ENCODE results near the gene TSPAN14. TPM values are rescaled to one million over a fixed set of nuclear protein-coding genes. Genes with fewer than 3 reads are reported as not detected.

TSPAN14 gene
- total RNA-seq, 1 donor from 2014 or later, result 169 TPM

GRCh38 chr10:80489371-80490112 is 35.4 kb downstream of the TSPAN14 start:
- TF ChIP-seq, protein P1, sequence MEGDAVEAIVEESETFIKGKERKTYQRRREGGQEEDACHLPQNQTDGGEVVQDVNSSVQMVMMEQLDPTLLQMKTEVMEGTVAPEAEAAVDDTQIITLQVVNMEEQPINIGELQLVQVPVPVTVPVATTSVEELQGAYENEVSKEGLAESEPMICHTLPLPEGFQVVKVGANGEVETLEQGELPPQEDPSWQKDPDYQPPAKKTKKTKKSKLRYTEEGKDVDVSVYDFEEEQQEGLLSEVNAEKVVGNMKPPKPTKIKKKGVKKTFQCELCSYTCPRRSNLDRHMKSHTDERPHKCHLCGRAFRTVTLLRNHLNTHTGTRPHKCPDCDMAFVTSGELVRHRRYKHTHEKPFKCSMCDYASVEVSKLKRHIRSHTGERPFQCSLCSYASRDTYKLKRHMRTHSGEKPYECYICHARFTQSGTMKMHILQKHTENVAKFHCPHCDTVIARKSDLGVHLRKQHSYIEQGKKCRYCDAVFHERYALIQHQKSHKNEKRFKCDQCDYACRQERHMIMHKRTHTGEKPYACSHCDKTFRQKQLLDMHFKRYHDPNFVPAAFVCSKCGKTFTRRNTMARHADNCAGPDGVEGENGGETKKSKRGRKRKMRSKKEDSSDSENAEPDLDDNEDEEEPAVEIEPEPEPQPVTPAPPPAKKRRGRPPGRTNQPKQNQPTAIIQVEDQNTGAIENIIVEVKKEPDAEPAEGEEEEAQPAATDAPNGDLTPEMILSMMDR (IDR thresholded peaks at IDR 0.05), result no peak
- no peak for DNase-seq
- H3K27ac ChIP-seq, result peak overlapping the region; percentile 47

DNA sequence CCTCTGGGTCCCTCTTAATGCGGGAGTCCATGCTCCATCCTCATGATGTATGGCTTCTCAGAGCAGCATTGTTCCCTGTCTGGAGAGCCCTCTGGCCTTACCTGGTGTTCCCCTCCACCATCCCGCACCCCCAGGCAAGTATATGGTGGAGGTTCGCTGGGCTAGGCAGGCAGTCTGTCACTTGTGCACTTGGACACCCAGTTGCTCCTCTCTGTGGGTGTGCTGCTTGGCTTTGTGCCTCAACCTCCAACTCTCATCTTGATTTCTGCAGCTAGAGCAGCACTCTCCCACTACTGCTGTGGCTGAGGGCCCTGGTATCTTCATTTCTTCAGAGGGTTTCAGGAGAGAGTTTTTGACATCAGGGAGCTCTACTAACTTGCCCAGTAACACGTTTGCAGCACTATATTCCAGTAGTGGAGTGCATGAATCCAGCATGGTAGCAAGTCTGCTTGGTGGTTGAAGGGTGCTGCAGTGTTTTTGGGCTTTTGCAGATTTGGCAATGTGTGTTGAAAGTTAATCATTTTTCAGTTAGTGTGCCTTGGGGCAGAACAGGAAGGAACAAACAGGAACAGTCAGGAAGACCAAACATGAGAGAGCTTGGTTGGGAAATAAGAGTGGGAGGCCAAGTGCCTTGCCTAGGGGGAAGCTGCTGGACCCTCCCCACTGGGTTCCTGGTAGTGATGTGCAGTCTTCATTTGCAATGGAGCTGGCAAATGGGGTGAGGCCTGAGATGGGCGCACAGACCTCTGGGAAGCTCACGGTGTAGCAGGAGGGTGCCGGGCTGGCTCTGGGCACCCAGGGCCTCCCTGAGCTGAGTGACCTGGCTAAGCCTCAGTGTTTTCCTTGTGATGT is 37.4 kb downstream of the TSPAN14 start:
- DNase-seq (peak; percentile 86), ATAC-seq (peak; percentile 81 to 90)
- H3K27me3 ChIP-seq (ENCODE audit: low read depth), result no peaks in the 10 kb centered on the region
- H3K9me3 ChIP-seq, result no peaks in the 10 kb centered on the region
- peaks cover 98% of the 10 kb centered on the region for H3K4me1 ChIP-seq
- intact Hi-C loops (cut with DNase I), result no loop called here
- no peak overlapping the region for H3K4me3 ChIP-seq
- TF ChIP-seq, protein P1 (IDR thresholded peaks at IDR 0.05), result no peak
- H3K27ac ChIP-seq, result peak overlapping the region; percentile 62
- peaks cover 37% of the 10 kb centered on the region for H3K36me3 ChIP-seq

More at GRCh38 chr10:80489371-80490112, 35.4 kb downstream of the TSPAN14 start:
- H3K4me3 ChIP-seq, result no peak overlapping the region
- peaks cover 37% of the 10 kb centered on the region for H3K36me3 ChIP-seq
- no peaks in the 10 kb centered on the region for H3K9me3 ChIP-seq
- peaks cover 100% of the 10 kb centered on the region for H3K4me1 ChIP-seq
- intact Hi-C loops (cut with DNase I), result no loop called here
- no peak for ATAC-seq
- H3K27me3 ChIP-seq (ENCODE audit: low read depth), result no peaks in the 10 kb centered on the region

DNA sequence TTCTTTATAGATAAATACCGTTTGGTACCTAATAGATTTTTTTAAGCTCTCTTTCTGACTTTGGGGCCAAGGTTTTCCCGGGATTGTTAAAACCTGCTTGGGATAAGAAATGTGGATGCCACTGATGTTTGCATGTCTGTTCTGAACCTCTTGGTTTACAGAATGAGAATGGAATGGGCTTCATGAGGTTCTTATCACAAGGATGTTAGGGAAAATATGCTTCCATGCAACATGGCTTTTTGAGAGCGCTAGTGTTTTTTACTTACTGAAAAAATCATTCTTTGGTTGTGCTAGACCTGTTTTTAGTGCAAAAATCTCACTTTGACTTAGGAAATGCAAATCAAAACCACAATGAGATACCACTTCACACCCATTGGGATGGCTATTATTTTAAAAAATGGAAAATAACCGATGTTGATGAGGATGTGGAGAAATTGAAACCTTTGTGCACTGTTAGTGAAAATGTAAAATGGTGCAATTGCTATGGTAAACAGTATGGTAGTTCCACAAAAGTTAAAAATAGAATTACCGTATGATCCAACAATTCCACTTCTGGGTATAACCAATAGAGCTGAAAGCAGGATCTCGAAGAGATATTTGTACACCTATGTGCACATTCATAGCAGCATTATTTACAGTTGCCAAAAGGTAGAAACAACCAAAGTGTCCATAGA is 38.9 kb downstream of the TSPAN14 start:
- Histone ChIP-seq H3K4me1 (peaks cover 98% of the 10 kb centered on the region), H3K9me3 (no peaks in the 10 kb centered on the region), H3K27me3 (ENCODE audit: low read depth) (no peaks in the 10 kb centered on the region), H3K4me3 (no peak overlapping the region), H3K27ac (peak overlapping the region; percentile 59), H3K36me3 (peaks cover 37% of the 10 kb centered on the region)
- DNase-seq (no peak), ATAC-seq (no peak)
- intact Hi-C loops (cut with DNase I), result no loop called here
- TF ChIP-seq, protein P1 (IDR thresholded peaks at IDR 0.05), result no peak

- no peak for DNase-seq
- peaks cover 98% of the 10 kb centered on the region for H3K4me1 ChIP-seq
- ATAC-seq, result peak in 1 of 2 donors; percentile 6
- H3K27ac ChIP-seq, result peak overlapping the region; percentile 59
- TF ChIP-seq, protein P1 (IDR thresholded peaks at IDR 0.05), result no peak
- intact Hi-C loops (cut with DNase I), result no loop called here
- no peaks in the 10 kb centered on the region for H3K27me3 ChIP-seq (ENCODE audit: low read depth)
- H3K9me3 ChIP-seq, result no peaks in the 10 kb centered on the region
- no peak overlapping the region for H3K4me3 ChIP-seq
- peaks cover 37% of the 10 kb centered on the region for H3K36me3 ChIP-seq
These were observed 39.5 kb downstream of the TSPAN14 start for GRCh38 chr10:80493522-80494051.

DNA sequence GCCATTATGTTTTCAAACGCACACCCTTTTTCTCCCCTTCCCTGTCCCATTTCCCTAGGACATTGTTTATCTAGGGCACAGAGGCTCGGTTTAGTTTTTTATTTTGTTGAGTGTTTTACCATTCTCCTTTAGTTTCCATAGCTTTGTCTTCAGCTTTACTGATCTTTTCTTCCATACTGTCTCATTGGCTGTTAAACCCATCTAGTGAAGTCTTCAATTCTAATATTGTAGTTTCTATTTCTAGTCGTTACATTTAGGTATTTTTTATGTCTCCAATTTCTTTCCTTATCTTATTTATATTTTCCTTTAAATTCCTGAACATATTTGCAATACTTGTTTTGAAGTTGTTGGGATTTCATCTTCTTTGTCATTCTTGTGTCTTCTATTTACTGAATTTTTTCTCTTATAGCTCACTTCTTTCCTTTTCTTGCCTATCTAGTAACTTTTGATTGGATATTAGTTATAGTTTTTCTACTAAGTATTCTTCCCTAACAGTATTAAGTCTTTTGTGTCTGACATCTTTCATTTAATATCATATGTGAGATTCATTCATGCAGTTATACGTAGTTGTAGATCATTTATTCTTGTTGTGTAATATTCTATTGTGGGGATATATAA is 42.6 kb downstream of the TSPAN14 start:
- DNase-seq (no peak), ATAC-seq (no peak)
- intact Hi-C loops (cut with DNase I), result no loop called here
- Histone ChIP-seq H3K4me1 (peaks cover 98% of the 10 kb centered on the region), H3K27me3 (ENCODE audit: low read depth) (no peaks in the 10 kb centered on the region), H3K9me3 (no peaks in the 10 kb centered on the region), H3K4me3 (no peak overlapping the region), H3K36me3 (peaks cover 10% of the 10 kb centered on the region), H3K27ac (peak overlapping the region; percentile 83)
- TF ChIP-seq, protein P1 (IDR thresholded peaks at IDR 0.05), result no peak

All from lower lobe of right lung (tissue), 2 donors.